H1 (cell line): ENCODE results near the gene NANP. TPM values are rescaled to one million over a fixed set of nuclear protein-coding genes. Genes with fewer than 3 reads are reported as not detected.

Source experiments
- CTCF ChIA-PET: fragments of 300-600 bp; sonication (Branson Sonifier 250); formaldehyde crosslinking; loops from one replicate; lab custom pipeline; 2021; ENCODE audit not compliant: partially characterized antibody; lab: Charles Lee
- POLR2A ChIA-PET: fragments of 300-600 bp; sonication (Branson Sonifier 250); formaldehyde crosslinking; loops from one replicate; lab custom pipeline; 2021; ENCODE audit warnings: inconsistent platforms; ENCODE audit not compliant: partially characterized antibody; lab: Charles Lee
- DNase-seq, 2 experiments: peaks; one replicate each; pipeline versions ENCODE4 v3.0.0 to v3.0.0-alpha.2; 2010 to 2022; ENCODE audit warnings: low spot score in 2 of 2, low read depth in 1 of 2, mixed read lengths in 1 of 2
- FAIRE-seq: peaks from 2 replicates; lab custom pipeline; 2011; peaks lifted over from hg19 to GRCh38; lab: Jason Lieb, UNC
- H2AFZ ChIP-seq: 2 replicates; pipeline ENCODE4 v1.8.1; 2012; ENCODE audit warnings: low read length, inconsistent platforms
- H2AK5ac ChIP-seq: 2 replicates; pipeline ENCODE4 v1.6.1; 2013; ENCODE audit warnings: low read depth, low read length
- H2BK120ac ChIP-seq: replicated peaks from 2 replicates; pipeline ENCODE3; 2013; ENCODE audit warnings: low read depth, low read length, inconsistent platforms
- H2BK12ac ChIP-seq: 2 replicates; pipeline ENCODE4 v1.6.1; 2013; ENCODE audit warnings: low read depth, low read length
- H2BK15ac ChIP-seq: 2 replicates; pipeline ENCODE4 v1.6.1; 2013; ENCODE audit warnings: low read length
- H2BK20ac ChIP-seq: 2 replicates; pipeline ENCODE4 v1.6.1; 2013; ENCODE audit warnings: low read length
- H2BK5ac ChIP-seq: 2 replicates; pipeline ENCODE4 v1.6.1; 2013; ENCODE audit warnings: low read depth, low read length
- H3K14ac ChIP-seq: 2 replicates; pipeline ENCODE4 v1.6.1; 2013; ENCODE audit warnings: inconsistent platforms; ENCODE audit not compliant: insufficient read length
- H3K18ac ChIP-seq: 2 replicates; pipeline ENCODE4 v1.6.1; 2013; ENCODE audit warnings: low read length; ENCODE audit errors: extremely low read depth
- H3K23ac ChIP-seq: 2 replicates; pipeline ENCODE4 v1.6.1; 2013; ENCODE audit warnings: inconsistent platforms; ENCODE audit not compliant: insufficient read length
- H3K23me2 ChIP-seq: 2 replicates; pipeline ENCODE4 v1.6.1; 2013; ENCODE audit warnings: low read depth, low read length
- H3K27ac ChIP-seq: 2 replicates; pipeline ENCODE4 v1.6.1; 2011; ENCODE audit warnings: low read depth, low read length, inconsistent platforms
- H3K27me3 ChIP-seq, 4 experiments: replicated peaks in 1 of 4; 1 replicate in 1 of 4; 2 replicates in 3 of 4; pipeline versions ENCODE4 v1.6.1 to v1.8.1; 2011 to 2013; ENCODE audit warnings: low read length in 3 of 4, mild to moderate bottlenecking in 3 of 4, inconsistent platforms in 2 of 4, mixed read lengths in 2 of 4, moderate library complexity in 1 of 4; ENCODE audit not compliant: control insufficient read depth in 3 of 4, insufficient read depth in 3 of 4; ENCODE audit errors: extremely low read depth in 1 of 4
- H3K36me3 ChIP-seq, 4 experiments: 2 replicates each; pipeline versions ENCODE4 v1.6.1 to v1.8.1; 2011 to 2013; ENCODE audit warnings: mild to moderate bottlenecking in 4 of 4, low read length in 3 of 4, moderate library complexity in 2 of 4, control low read depth in 1 of 4, inconsistent platforms in 1 of 4; ENCODE audit not compliant: insufficient read depth in 4 of 4, control insufficient read depth in 2 of 4
- H3K4ac ChIP-seq: replicated peaks from 2 replicates; pipeline ENCODE3; 2013; ENCODE audit warnings: low read length, low read depth, mixed read lengths, inconsistent platforms; ENCODE audit not compliant: insufficient read length
- H3K4me1 ChIP-seq, 4 experiments: replicated peaks in 1 of 4; 1 replicate in 1 of 4; 2 replicates in 3 of 4; pipeline versions ENCODE4 v1.6.1 to v1.8.1; 2011 to 2013; ENCODE audit warnings: low read length in 3 of 4, inconsistent platforms in 2 of 4, mixed read lengths in 1 of 4; ENCODE audit not compliant: insufficient read depth in 4 of 4, control insufficient read depth in 3 of 4
- H3K4me2 ChIP-seq, 2 experiments: 2 replicates each; pipeline versions ENCODE4 v1.6.1 to v1.8.1; 2011 to 2013; ENCODE audit warnings: low read depth in 2 of 2, low read length in 2 of 2, control low read depth in 1 of 2, inconsistent platforms in 1 of 2, mild to moderate bottlenecking in 1 of 2; ENCODE audit not compliant: insufficient read depth in 1 of 2
- H3K4me3 ChIP-seq, 4 experiments: fragments of 200-600, 300-600 bp in 1 of 4; sonication (generic), shearing (Covaris generic), sonication (Bioruptor Twin) in 1 of 4; 2 replicates each; pipeline versions ENCODE4 v1.5.1 to v1.8.1; 2011 to 2016; ENCODE audit warnings: low read length in 4 of 4, low read depth in 3 of 4, control low read depth in 2 of 4, inconsistent platforms in 2 of 4, mild to moderate bottlenecking in 2 of 4, mixed read lengths in 1 of 4, moderate library complexity in 1 of 4; ENCODE audit not compliant: insufficient read depth in 2 of 4; ENCODE audit errors: extremely low read depth in 1 of 4
- H3K56ac ChIP-seq: replicated peaks from 2 replicates; pipeline ENCODE3; 2013; ENCODE audit warnings: low read depth, mild to moderate bottlenecking, mixed read lengths, low read length, inconsistent platforms; ENCODE audit not compliant: insufficient read length
- H3K79me1 ChIP-seq: 2 replicates; pipeline ENCODE4 v1.6.1; 2013; ENCODE audit warnings: low read depth, low read length, control low read depth
- H3K79me2 ChIP-seq, 2 experiments: 2 replicates each; pipeline versions ENCODE4 v1.6.1 to v1.8.1; 2012 to 2013; ENCODE audit warnings: low read length in 2 of 2, mild to moderate bottlenecking in 2 of 2, inconsistent platforms in 1 of 2; ENCODE audit not compliant: insufficient read depth in 2 of 2, control insufficient read depth in 1 of 2
- H3K9ac ChIP-seq, 4 experiments: replicated peaks in 1 of 4; 1 replicate in 1 of 4; 2 replicates in 3 of 4; pipeline versions ENCODE4 v1.6.1 to v1.8.1; 2011 to 2013; ENCODE audit warnings: low read depth in 3 of 4, low read length in 3 of 4, control low read depth in 2 of 4, mild to moderate bottlenecking in 2 of 4, moderate library complexity in 2 of 4, inconsistent platforms in 1 of 4; ENCODE audit errors: extremely low read depth in 1 of 4
- H3K9me3 ChIP-seq, 2 experiments: 2 replicates each; pipeline versions ENCODE4 v1.6.1 to v1.8.1; 2012 to 2013; ENCODE audit warnings: mild to moderate bottlenecking in 2 of 2, moderate library complexity in 2 of 2, control low read depth in 1 of 2, inconsistent platforms in 1 of 2, low read depth in 1 of 2, low read length in 1 of 2, mixed read lengths in 1 of 2; ENCODE audit not compliant: insufficient read depth in 2 of 2
- H4K20me1 ChIP-seq, 2 experiments: replicated peaks in 1 of 2; 2 replicates each; pipeline versions ENCODE3 to v1.8.1; 2011 to 2013; ENCODE audit warnings: inconsistent platforms in 2 of 2, low read length in 2 of 2, mild to moderate bottlenecking in 1 of 2; ENCODE audit not compliant: insufficient read depth in 2 of 2, control insufficient read depth in 1 of 2
- H4K5ac ChIP-seq: 2 replicates; pipeline ENCODE4 v1.6.1; 2013; ENCODE audit warnings: low read length, low read depth, mixed read lengths, inconsistent platforms; ENCODE audit not compliant: insufficient read length
- H4K8ac ChIP-seq: 2 replicates; pipeline ENCODE4 v1.8.0; 2013; ENCODE audit warnings: mild to moderate bottlenecking, moderate library complexity, low read length, inconsistent platforms; ENCODE audit not compliant: insufficient read depth; ENCODE audit errors: extremely low read depth
- H4K91ac ChIP-seq: replicated peaks from 2 replicates; pipeline ENCODE3; 2013; ENCODE audit warnings: low read length, mixed read lengths, inconsistent platforms; ENCODE audit not compliant: insufficient read length
- RNF2 ChIP-seq: fragments of 200-900, 300-1000 bp; sonication (generic); IDR thresholded peaks from 2 replicates; pipeline ENCODE4 v1.7.1; 2016; ENCODE audit warnings: borderline replicate concordance, low read depth, mild to moderate bottlenecking, antibody characterized with exemption, low read length; ENCODE audit not compliant: poor library complexity, severe bottlenecking; ENCODE audit errors: missing control alignments
- TAF7 ChIP-seq: optimal IDR thresholded peaks from 2 replicates; pipeline ENCODE3; 2011; ENCODE audit warnings: low read depth, mild to moderate bottlenecking, inconsistent platforms, low read length, moderate library complexity, borderline replicate concordance
- TCF12 ChIP-seq: IDR thresholded peaks from 2 replicates; pipeline ENCODE4 v1.6.1; 2011; ENCODE audit warnings: low read depth, mild to moderate bottlenecking, low read length
- WGBS, 2 experiments: shearing (Covaris generic) in 1 of 2; methylation state at CpG; one replicate each; pipeline versions ENCODE4 v1.1.6 to v1.1.7; 2013 to 2015; ENCODE audit warnings: low lambda C conversion rate in 2 of 2, mixed read lengths in 2 of 2, inconsistent platforms in 1 of 2, low coverage in 1 of 2, missing lambda C conversion rate in 1 of 2; ENCODE audit not compliant: insufficient replicate concordance in 2 of 2, insufficient coverage in 1 of 2, insufficient read length in 1 of 2; ENCODE audit errors: extremely low coverage in 1 of 2, missing lambda C conversion rate in 1 of 2; 5-methylcytosine and 5-hydroxymethylcytosine counted together
- polyA plus RNA-seq, 7 experiments: library from polyadenylated mRNA; depleted of rRNA in 3 of 7; stranded (reverse) in 5 of 7; unstranded in 2 of 7; fragments of >200 nt in 5 of 7; fragments of 200-250 nt in 2 of 7; gene quantifications; 1 replicate in 5 of 7; 2 replicates in 1 of 7; 4 replicates in 1 of 7; pipeline versions ENCODE4 v1.2.1 to v1.2.3, GENCODE V29; 2011 to 2013; ENCODE audit warnings: missing spikeins in 2 of 7, mixed read lengths in 2 of 7
- total RNA-seq: library from RNA; stranded (reverse); fragmentation: NEBNext Ultra II Directional; extraction: Animal tissue kit (Norgen Biotek cat#: 25700); gene quantifications from 2 replicates; pipeline ENCODE4 v1.2.1, GENCODE V29; 2021

Gene NANP
- total and polyA plus RNA-seq, 2 of the 8 experiments (the other 6 are each of a cell fraction or from before 2014, with no cell fraction given), result 3.8 to 6.2 TPM

DNA sequence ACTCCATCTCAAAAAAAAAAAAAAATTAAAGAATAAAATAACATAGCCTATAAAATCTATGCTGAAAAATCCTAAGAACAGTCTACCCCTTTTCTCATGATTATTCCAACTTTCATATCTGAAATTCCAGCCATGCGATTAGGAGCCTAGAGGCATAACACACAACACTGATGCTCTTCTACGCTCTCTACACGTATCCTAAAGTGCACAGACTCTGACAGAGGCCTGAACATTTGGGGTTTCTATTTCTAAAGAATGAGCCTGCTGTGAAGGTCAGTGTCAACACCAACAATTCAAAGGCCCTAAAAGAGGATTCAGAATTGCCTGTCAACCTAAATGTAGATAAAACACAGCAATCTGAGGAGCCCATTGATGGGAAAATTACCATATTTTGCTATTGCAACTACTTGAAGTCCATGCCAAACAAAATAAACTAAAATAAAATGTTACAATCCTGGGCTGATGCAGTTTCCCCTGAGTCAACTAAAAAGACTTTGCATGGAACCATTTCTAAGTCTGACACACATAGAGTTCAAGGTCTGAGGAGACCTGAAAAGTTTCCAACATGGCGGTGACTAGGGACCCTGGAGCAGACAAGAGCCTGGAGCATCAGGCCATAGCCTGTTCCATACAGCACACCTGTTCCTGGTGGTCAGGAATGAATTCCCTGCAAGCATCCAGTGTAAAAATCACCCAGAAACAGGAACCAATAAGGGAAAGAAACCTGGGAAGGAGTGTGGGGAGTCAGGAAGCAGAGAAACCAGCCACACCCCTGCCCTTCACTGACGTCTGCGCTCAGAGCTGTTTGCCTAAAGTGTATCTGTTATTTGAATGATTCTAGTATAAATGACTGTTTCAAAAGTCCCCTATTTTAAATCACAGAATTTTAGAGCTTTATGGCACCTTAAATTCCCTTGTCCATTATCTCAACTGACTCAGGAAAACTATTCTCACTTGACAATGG is 50.2 kb downstream of the NANP start:
- Histone ChIP-seq H3K4me2 (no peak overlapping the region), H3K18ac (no peak overlapping the region), H2AK5ac (no peak overlapping the region), H3K4me1 (peaks cover 0 to 2% (median 0%) of the 10 kb centered on the region in 4 experiments; a peak in 1 of 7 replicates), H4K20me1 (peaks cover 3 to 23% of the 10 kb centered on the region in 2 experiments), H2BK120ac (no peak overlapping the region), H2BK15ac (no peak overlapping the region), H2AFZ (no peak overlapping the region), H3K36me3 (no peaks in the 10 kb centered on the region), H3K9me3 (no peaks in the 10 kb centered on the region), H2BK12ac (no peak overlapping the region), H2BK5ac (no peak overlapping the region), H4K8ac (no peak overlapping the region), H3K27me3 (no peaks in the 10 kb centered on the region), H2BK20ac (no peak overlapping the region), H3K4ac (no peak overlapping the region), H4K91ac (no peak overlapping the region), H3K23me2 (no peaks in the 10 kb centered on the region), H3K4me3 (no peak overlapping the region), H3K56ac (no peak overlapping the region), H3K23ac (no peak overlapping the region), H3K9ac (no peak overlapping the region), H3K27ac (no peak overlapping the region), H3K79me2 (peaks cover 0 to 80% of the 10 kb centered on the region in 2 experiments), H3K14ac (no peak overlapping the region), H4K5ac (no peak overlapping the region), H3K79me1 (peaks cover 13% of the 10 kb centered on the region)
- ChIA-PET CTCF (interaction anchor here (1.1 to 2.0 kb wide), 4 partner anchors 77 to 286 kb away, joined by 3 to 10 read pairs (median 6); no protein-coding TSS in a partner anchor), POLR2A (interaction anchor here (0.6 to 2.3 kb wide), 2 partner anchors 10 to 48 kb away, joined by 3 to 19 read pairs; partner anchors contain the start of gene NINL)
- FAIRE-seq (no peak), DNase-seq (no peak)
- 89% methylated on average over 6 of the region's 6 CpGs; no CpG with 5 or more reads in 1 of the 2 experiments for WGBS, 2 experiments
- no peak for TF ChIP-seq RNF2
- no peak for TF ChIP-seq TAF7
- TF ChIP-seq TCF12, result no peak
